GM18508 (cell line): ENCODE data around the gene CREB1.

Experiments
- ATAC-seq: cut with Tn5 transposase; IDR thresholded peaks from one replicate; pipeline ENCODE4 v1.9.1; 2021; ENCODE audit warnings: moderate number of reproducible peaks; ENCODE audit not compliant: insufficient read depth, unreplicated experiment

CREB1 gene

DNA sequence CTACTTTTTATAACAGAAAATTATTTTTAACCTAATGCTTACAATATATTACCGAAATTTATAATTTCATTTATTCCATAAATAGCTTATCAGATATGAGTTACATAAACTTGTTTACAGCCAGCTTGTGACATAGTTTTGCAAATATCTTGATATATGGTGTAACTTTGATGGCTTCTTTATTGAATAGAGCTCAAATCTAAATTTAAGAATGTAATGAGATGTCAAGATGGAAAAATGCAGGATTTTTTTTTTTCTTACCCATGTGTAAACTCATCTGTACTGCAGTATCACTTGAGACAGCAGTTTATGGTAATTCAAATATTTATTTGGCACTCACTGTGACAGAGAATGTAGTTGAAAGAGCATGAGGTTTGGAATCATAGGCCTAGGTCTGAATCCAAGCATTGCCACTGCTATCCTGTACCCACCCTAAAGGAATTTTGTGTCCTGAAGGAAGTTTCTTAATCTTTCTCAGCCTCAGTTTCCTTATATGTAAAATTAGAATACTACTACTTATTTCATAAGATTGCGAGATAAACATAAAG, 3.8 kb downstream of the CREB1 start:
- ATAC-seq, result no peak

DNA sequence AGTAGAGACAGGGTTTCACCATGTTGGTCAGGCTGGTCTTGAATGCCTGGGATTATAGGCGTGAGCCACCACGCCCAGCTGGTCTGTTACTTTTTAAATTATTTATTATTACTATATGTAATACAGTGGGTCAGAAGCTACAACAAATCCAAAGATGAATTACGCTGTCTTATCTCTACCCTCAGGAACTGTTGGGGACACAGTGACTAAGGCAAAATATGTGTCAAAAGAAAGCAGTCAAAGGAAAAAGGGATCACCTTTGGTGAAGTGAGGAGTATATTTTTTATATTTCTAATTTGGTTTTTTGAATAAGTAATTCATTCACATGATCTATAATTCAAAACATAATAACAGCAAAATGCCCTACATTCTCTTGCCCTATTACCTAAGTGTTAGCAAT, 4.7 kb downstream of the CREB1 start:
- no peak for ATAC-seq

DNA sequence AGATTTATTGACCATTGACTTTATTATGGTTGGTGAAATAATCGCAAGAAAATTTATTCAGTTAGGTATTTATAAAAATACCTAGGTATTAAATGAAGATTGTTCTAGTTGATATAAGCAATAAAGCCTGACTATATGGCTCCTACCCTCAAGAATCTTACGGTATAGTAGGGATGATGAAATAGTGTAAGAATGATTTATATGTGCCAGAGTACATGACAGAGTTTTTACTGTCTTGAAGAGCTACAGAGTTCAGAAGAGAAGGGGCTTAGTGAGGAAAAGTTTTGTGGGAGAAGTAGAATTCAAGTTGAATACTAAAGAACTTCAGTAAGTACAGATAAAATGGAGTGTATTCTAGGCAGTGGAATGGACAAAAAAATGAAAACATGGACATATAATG, 9.7 kb downstream of the CREB1 start:
- no peak for ATAC-seq

DNA sequence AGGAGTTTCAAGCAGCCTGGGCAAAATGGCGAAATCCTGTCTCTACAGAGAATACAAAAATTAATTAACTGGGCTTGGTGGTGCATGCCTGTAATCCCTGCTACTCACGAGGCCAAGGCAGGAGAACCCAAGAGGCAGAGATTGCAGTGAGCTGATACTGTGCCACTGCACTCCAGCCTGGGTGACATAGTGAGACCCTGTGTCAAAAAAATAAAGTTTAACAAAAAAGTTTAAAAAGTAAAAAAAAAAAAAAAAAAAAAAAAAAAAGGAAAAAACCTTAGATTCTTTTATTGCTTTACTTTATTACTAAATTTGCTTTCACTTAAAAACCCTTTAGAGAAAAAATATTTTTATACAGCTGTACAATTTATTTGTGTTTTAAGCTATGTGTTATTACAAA, 10.7 kb downstream of the CREB1 start:
- no peak for ATAC-seq

DNA sequence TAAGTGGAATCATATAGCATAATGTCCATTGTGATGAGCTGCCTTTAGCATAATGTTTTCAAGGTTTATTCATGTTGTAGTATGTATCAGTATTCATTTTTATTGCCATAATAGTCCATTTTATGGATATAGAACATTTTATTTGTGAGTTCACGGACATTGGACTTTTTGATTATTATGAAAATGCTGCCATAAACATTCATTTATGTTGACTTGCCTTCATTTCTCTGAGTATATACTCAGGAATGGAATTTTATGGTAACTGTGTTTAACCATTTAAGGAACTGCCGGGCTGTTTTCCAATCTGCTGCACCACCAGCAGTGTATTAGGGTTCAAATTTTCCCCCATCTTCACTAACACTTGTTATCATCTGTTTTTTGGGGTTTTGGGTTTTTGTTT, 12.2 kb downstream of the CREB1 start:
- ATAC-seq, result no peak

DNA sequence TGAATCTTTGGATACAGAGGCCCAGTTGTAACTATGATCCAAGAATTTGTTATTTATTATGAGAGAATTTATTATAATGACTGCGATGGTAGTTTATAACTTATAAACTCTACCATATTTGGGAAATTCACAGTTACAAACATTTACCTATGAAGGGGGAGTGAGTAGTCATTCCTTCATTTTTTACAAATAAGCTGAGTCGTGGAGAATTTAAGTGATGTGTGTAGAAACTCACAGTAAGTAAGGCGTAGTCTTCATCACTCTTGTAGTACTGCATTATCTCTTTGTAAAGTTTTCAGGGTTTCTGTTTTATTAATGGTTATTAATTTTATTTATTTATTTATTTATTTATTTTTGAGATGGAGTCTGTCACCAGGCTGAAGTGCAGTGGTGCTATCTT, 13.5 kb downstream of the CREB1 start:
- no peak for ATAC-seq

DNA sequence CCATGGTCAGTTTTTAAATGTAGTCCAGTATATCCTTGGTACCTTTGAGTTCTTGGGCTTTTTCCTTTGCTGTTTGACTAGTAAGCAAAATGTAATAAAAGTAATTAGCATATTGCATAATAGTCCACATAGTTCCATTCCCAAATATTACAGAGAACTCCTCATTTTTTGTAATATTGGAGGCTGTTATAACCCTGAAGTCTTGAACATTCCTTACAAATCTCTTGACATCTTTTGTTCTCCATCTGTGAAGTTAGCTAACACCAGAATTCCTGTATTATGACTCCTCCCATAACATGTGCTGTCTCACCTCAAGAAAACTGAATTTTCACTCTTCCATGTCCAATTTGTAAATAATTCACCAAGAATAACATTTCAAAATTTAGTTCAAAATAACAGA, 17.1 kb downstream of the CREB1 start:
- ATAC-seq, result no peak

DNA sequence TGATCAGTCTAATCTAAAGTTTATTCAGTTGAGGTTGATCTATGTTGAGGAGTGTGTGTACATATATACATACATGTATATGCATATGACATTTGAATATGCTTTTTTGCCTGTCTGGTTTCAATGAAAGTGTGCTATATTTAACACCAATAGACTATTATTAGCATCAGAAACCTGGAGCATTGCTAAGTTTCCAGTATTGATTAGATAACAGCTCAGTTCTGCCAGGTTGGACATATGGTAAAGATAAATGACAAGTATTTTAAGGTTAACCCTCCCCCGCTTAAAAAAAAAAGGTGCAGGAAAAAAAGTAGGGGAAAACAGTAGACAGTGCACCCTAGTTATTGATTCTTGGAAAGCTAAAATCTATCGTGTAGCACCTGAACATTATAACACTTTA, 19.4 kb downstream of the CREB1 start:
- ATAC-seq, result no peak

DNA sequence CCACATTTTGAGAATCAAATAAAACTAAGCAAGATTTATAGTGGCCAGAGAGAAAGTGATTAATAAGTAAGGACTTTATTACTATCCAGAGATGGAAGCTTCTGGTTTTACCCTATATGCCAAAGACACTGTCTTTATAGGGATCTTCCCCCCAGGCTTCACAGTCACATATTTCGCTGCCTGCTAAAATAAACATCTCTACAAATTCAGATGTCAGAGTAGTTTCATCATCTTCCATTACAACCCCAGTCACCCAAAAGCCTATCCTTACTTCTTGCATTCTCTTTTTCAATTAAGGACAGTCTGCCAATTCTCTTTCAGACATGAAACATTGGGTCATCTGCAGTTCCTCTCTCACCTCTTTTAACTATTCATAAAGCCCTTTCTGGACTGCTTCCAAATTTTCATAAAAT, 28.3 kb downstream of the CREB1 start:
- no peak for ATAC-seq

DNA sequence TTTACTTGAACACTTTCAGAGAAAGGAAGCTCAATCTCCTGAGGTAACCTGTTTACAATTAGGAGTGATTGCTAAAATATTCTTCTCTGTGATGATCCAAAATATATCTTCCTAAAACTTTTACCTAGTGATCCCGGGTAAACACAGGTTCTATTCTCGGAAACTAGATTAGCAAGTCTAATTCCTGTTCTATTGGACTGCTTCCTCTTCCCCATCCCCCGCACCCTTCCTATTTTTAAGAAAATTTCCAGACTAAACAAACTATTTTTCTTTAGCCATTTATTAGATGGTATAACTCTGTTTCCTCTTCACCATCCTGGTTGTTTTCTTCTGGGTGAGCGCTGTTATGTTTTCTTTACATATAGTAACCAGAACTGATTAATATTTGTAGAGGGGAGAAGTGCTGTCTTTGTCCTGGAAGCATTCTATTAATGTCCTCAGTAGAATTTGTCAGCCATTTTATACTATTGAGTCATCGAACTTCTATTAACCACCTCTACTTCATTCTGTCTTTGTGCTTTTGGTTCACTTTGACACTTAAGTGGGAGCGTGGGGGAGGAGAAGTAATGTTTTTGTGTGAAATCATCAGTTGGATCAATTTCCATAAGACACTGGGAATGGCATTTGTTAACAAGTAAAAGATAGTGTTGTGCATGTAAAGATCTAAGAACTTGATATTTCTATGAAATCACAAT, 31.8 kb downstream of the CREB1 start:
- ATAC-seq, result no peak

DNA sequence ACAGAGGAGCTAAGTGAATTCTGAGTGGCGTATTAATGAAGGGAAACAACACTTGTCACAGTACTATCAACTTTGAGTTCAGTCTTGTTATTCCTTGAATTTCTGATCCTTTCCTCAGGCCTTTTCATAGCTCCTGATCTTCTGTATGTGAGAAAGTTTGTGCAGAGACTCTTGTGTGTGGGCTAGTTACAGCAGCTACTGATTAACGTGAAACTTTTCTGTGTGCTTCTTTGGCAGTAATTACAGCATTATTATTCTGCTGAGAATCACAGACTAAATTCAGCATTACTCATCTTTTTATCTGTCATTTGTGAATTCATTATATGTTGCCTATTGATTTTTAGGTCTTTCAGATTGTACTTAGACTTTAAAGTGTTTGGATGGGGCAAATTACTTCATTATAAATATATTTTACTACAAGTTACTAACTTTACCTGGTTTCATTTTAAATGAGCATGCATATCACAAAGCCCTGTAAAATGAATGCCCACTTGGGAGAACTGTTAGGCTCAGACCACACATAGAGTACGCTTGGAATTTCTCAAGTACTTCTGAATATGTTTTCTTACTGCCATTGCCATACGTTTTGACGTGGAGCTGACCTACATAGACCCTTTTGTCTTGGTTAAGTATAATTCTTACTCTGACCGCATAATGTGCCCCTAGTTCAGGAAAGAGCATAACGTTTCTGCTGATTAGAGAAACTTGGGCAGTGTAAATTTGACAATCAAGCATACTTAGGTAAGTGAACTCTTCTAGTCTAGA, 36.2 kb downstream of the CREB1 start:
- ATAC-seq, result no peak

DNA sequence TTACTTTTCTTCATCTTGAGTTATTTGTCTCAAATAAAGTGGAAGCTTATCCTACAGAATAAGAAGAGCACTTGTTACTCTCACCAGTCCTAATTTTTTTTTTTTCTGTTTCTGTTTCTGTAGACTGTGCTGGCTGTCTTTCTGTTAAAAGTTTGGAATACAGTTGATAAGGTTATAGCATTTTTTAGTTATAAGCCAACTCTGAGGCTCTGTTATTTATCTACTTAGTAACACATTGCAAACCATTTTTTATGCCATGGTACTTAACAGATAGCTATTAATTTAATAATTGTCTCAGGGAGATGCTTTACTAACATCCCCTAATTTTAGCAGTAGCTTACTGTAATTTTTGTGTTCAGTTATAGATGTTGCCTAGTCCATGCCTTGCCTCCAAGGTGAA, 37.9 kb downstream of the CREB1 start:
- no peak for ATAC-seq

DNA sequence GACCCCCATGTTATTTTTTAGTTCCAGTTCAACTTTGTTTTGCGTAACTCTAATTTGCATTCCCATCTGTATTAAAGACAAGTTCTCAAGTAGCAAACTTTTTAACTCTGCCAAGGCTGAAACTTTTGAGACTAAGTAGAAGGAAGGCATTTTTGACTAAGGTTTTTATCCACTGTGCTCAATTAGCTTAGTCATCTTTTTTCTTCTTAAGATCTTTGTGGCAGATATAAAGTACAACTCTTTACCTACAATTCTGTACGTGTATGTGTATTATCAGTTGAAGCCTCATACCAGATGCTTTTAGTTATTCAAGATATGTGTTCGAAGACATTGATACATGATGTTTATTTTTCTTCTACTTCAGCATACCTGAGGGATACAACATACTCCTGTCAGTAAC, 41.6 kb downstream of the CREB1 start:
- ATAC-seq, result no peak

DNA sequence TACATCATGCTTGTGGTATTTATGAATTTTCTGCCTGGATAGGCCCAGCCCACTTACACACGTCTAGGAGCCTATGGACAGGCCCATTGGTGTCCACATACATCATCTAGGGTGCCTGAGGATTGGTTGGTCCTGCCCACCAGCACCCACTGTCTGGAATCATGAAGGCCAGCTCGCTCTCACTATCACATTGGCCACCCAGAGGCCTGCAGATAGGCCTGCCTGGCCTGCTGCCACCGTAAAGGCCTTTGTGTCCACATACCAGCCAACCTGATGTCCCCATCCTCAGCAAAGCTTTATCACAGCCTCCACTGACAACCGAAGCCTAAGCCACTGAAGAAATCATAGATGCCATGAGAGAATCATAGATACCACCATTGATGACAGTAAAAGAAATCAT, 55.2 kb downstream of the CREB1 start:
- no peak for ATAC-seq

DNA sequence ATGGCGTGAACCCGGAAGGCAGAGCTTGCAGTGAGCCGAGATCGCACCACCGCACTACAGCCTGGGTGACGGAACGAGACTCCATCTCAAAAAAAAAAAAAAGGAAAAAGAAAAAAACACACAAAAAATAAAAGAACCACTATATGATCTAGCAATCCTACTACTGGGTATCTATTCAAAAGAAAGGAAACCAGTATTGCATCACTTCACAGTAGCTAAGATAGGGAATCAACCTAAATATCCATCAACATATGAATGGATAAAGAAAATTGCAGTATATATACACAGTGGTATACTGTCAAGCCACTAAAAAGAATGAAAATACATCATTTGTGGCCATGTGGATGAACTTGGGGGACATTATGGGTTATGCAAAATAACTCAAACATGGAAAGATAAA, 57.5 kb downstream of the CREB1 start:
- no peak for ATAC-seq

DNA sequence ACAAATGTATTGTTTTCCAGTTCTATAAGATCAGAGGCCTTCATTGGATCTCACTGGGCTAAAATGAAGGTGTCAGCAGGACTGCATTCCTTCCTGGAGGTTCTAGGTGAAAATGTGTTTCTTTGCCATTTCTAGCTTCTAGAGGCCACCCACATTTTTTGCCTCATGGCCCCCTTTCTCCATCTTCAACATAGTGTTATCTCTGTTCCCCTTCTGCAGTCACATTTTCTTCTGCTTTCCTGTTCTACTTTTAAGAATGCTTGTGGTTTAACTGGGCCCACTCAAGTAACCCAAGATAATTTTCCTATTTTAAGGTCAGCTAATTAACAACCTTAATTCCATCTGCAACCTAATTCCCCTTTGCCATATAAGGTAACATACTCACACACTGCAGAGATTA, 59.4 kb downstream of the CREB1 start:
- ATAC-seq, result no peak

DNA sequence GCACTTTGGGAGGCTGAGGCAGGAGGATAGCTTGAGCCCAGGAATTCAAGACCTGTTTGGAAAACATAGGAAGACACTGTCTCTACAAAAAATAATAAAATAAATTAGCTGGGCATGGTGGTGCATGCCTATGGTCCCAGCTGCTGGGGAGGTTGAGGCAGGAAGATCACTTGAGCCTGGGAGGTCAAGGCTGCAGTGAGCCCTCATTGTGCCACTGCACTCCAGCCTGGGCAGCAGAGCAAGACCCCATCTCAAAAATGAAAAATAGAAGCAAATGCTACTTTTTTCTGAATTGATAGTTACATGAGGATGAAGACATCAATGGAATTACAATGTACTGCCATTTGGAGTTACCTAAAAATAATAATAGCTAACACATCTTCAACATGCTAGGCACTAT, 63.5 kb downstream of the CREB1 start:
- no peak for ATAC-seq

DNA sequence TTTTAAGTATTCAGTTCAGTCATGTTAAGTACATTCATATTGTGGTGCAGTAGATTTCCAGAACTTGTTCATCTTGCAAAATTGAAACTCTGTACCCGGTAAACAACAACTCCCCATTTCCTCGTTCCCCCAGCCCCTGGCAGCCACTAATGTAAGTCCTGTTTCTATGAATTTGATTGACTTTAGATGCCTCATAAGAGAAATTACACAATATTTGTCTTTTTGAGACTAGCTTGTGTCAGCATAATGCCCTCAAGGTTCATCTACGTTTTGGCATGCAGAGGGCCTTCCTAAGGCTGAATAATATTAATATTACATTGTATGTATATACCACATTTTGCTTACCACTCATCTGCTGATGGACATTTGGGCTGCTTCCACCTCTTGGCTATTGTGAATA, 64.5 kb downstream of the CREB1 start:
- no peak for ATAC-seq

DNA sequence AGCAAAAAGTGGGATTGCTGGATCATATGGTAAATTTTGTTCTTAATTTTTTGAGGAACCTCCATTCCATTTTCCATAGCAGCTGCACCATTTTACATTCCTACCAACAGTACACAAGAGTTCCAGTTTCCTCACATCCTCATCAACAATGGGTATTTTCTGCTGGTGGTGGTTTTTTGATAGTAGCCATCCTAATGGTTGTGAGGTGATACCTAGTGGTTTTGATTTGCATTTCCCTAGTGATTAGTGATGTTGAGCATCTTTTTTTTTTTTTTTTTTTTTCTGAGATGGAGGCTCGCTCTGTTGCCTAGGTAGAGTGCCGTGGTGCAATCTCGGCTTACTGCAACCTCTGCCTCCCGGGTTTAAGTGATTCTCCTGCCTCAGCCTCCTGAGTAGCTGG, 65.0 kb downstream of the CREB1 start:
- no peak for ATAC-seq

DNA sequence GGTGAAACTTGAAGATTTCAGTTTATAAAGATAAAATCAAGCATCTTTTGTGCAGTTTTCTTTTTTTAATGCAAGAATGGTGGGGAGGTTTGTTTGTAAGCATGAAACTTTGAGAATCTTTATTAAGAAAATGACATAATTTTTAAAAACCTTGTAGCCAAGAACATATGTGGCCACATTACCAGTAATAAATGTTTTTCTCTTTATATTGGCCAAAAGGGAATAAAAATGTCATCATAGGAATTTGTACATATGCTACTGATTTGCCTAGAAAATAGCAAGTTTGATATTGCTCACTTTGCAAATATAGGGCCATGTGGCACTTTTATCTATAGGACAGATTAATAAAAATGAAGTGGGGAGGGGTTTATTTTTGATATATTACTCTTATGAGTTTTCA, 69.9 kb downstream of the CREB1 start:
- no peak for ATAC-seq

DNA sequence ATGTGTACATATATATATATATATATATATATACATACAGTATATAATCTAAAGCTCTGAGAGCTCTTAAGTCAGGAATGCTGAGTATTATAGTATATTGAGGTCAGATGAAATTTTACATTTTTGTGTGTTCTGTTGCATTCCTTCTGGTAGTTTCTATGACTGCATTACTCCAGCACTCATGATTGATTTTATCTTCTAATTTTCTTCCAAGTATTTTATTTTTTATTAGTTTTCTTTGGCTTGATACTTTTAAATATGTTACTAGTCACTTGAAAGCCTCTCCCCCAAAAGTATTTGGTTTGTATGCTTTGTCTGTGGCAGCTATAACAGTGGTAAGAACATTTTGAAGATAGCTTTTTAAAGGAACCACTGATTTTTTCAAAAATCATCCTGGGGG, 70.5 kb downstream of the CREB1 start:
- ATAC-seq, result no peak

DNA sequence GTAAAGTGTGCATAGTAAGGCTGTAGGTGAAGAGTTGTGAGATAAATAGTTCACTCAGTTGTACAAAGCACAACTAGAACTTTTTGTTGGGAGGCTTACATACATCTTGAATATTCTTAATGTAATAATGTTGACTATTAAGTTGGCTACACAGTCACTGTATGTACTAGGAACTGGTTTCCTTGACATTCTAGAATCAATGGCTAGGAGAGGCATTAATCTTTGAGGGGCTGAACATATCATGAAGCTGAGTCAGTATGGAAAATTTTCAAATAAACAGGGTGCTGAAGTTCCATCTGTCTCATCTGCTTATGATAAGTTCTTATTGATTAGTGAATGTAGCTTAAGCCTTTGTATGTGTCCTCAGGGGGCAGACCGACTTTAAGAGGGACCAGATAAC, 72.0 kb downstream of the CREB1 start:
- no peak for ATAC-seq
